Measurements from ENCODE around the gene ALG6. TPM values are rescaled to one million over a fixed set of nuclear protein-coding genes. Genes with fewer than 3 reads are reported as not detected.
A peak's percentile ranks its signal among the peaks of the same experiment; 100 is the strongest.
"Not testable (repeated sequence)": the region's sequence is repeated elsewhere in the genome, so short reads cannot be mapped to it uniquely, and the experiment has no call there.

Gene ALG6
- total and polyA plus RNA-seq, 5 donors from 2014 or later: 20.0 to 26.7 (median 21.2) TPM

GRCh38 chr1:63454269-63454668 lies 86.8 kb downstream of the ALG6 start:
- no peaks in the 10 kb centered on the region for H3K9me3 ChIP-seq (ENCODE audit: control insufficient read depth in 2 of 2, low read length in 2 of 2)
- no peaks in the 10 kb centered on the region for H3K4me1 ChIP-seq (ENCODE audit: control insufficient read depth, insufficient read depth, low read length, poor library complexity, severe bottlenecking)

GRCh38 chr1:63458750-63459149 lies 91.3 kb downstream of the ALG6 start:
- no peak overlapping the region for H3K4me3 Mint-ChIP-seq
- Histone ChIP-seq H3K27me3 (ENCODE audit: control insufficient read depth, insufficient read depth, low read length) (no peaks in the 10 kb centered on the region), H3K9me3 (ENCODE audit: control insufficient read depth in 2 of 2, low read length in 2 of 2) (peaks cover 4 to 10% of the 10 kb centered on the region in 2 experiments), H3K4me1 (ENCODE audit: control insufficient read depth, insufficient read depth, low read length, poor library complexity, severe bottlenecking) (no peaks in the 10 kb centered on the region), H3K27ac (ENCODE audit: insufficient read depth, low read length, poor library complexity, severe bottlenecking) (no peak overlapping the region), H3K4me3 (ENCODE audit: low read depth, low read length) (no peak overlapping the region), H3K36me3 (ENCODE audit: control insufficient read depth, insufficient read depth, low read length) (no peaks in the 10 kb centered on the region)
- no peaks in the 10 kb centered on the region for H3K27me3 Mint-ChIP-seq
- H3K4me1 Mint-ChIP-seq: peaks cover 3 to 4% (median 4%) of the 10 kb centered on the region in 4 donors
- H3K36me3 Mint-ChIP-seq: peaks cover 21% of the 10 kb centered on the region
- DNase-seq (no peak), ATAC-seq (ENCODE audit: low read depth in 2 of 2) (no peak)
- H3K9me3 Mint-ChIP-seq: peaks cover 0 to 13% (median 0%) of the 10 kb centered on the region in 7 donors
- no peak overlapping the region for H3K27ac Mint-ChIP-seq

More at GRCh38 chr1:63454269-63454668, 86.8 kb downstream of the ALG6 start:
- Histone ChIP-seq H3K27me3 (ENCODE audit: control insufficient read depth, insufficient read depth, low read length) (no peaks in the 10 kb centered on the region), H3K27ac (ENCODE audit: insufficient read depth, low read length, poor library complexity, severe bottlenecking) (no peak overlapping the region), H3K4me3 (ENCODE audit: low read depth, low read length) (no peak overlapping the region), H3K36me3 (ENCODE audit: control insufficient read depth, insufficient read depth, low read length) (no peaks in the 10 kb centered on the region)
- H3K27me3 Mint-ChIP-seq: no peaks in the 10 kb centered on the region
- H3K9me3 Mint-ChIP-seq: peaks cover 0 to 1% (median 0%) of the 10 kb centered on the region in 7 donors
- peaks cover 10% of the 10 kb centered on the region for H3K36me3 Mint-ChIP-seq
- no peaks in the 10 kb centered on the region for H3K4me1 Mint-ChIP-seq
- no peak overlapping the region for H3K4me3 Mint-ChIP-seq
- H3K27ac Mint-ChIP-seq: no peak overlapping the region
- ATAC-seq (ENCODE audit: low read depth in 2 of 2) (no peak), DNase-seq (peak in 1 of 3 donors; percentile 8)

- Histone ChIP-seq H3K36me3 (ENCODE audit: control insufficient read depth, insufficient read depth, low read length) (no peaks in the 10 kb centered on the region), H3K27ac (ENCODE audit: insufficient read depth, low read length, poor library complexity, severe bottlenecking) (no peak overlapping the region), H3K9me3 (ENCODE audit: control insufficient read depth in 2 of 2, low read length in 2 of 2) (peaks cover 4 to 10% of the 10 kb centered on the region in 2 experiments), H3K4me3 (ENCODE audit: low read depth, low read length) (no peak overlapping the region), H3K27me3 (ENCODE audit: control insufficient read depth, insufficient read depth, low read length) (no peaks in the 10 kb centered on the region), H3K4me1 (ENCODE audit: control insufficient read depth, insufficient read depth, low read length, poor library complexity, severe bottlenecking) (no peaks in the 10 kb centered on the region)
- no peaks in the 10 kb centered on the region for H3K27me3 Mint-ChIP-seq
- H3K27ac Mint-ChIP-seq: no peak overlapping the region
- ATAC-seq (ENCODE audit: low read depth in 2 of 2): no peak
- no peak for DNase-seq
- H3K4me1 Mint-ChIP-seq: peaks cover 3 to 9% (median 4%) of the 10 kb centered on the region in 4 donors
- no peak overlapping the region for H3K4me3 Mint-ChIP-seq
- peaks cover 21% of the 10 kb centered on the region for H3K36me3 Mint-ChIP-seq
- peaks cover 0 to 13% (median 1%) of the 10 kb centered on the region in 7 donors for H3K9me3 Mint-ChIP-seq
These were observed 94.3 kb downstream of the ALG6 start for GRCh38 chr1:63461661-63462230.

- ATAC-seq (ENCODE audit: low read depth in 2 of 2): peak in 1 of 2 donors; percentile 31
- peaks cover 17% of the 10 kb centered on the region for H3K36me3 Mint-ChIP-seq
- Histone ChIP-seq H3K4me3 (ENCODE audit: low read depth, low read length) (no peak overlapping the region), H3K36me3 (ENCODE audit: control insufficient read depth, insufficient read depth, low read length) (no peaks in the 10 kb centered on the region), H3K9me3 (ENCODE audit: control insufficient read depth in 2 of 2, low read length in 2 of 2) (peaks cover 4 to 10% of the 10 kb centered on the region in 2 experiments), H3K27me3 (ENCODE audit: control insufficient read depth, insufficient read depth, low read length) (no peaks in the 10 kb centered on the region), H3K4me1 (ENCODE audit: control insufficient read depth, insufficient read depth, low read length, poor library complexity, severe bottlenecking) (no peaks in the 10 kb centered on the region), H3K27ac (ENCODE audit: insufficient read depth, low read length, poor library complexity, severe bottlenecking) (no peak overlapping the region)
- no peaks in the 10 kb centered on the region for H3K27me3 Mint-ChIP-seq
- no peak overlapping the region for H3K4me3 Mint-ChIP-seq
- H3K27ac Mint-ChIP-seq: no peak overlapping the region
- peak in 1 of 3 donors; percentile 14 for DNase-seq
- peaks cover 0 to 13% (median 1%) of the 10 kb centered on the region in 7 donors for H3K9me3 Mint-ChIP-seq
- peaks cover 3 to 9% (median 4%) of the 10 kb centered on the region in 4 donors for H3K4me1 Mint-ChIP-seq
These were observed 95.8 kb downstream of the ALG6 start for GRCh38 chr1:63463248-63463647.

- ATAC-seq (ENCODE audit: low read depth in 2 of 2): no peak
- peaks cover 3 to 9% (median 4%) of the 10 kb centered on the region in 4 donors for H3K4me1 Mint-ChIP-seq
- peaks cover 20% of the 10 kb centered on the region for H3K36me3 Mint-ChIP-seq
- H3K9me3 Mint-ChIP-seq: peaks cover 0 to 15% (median 3%) of the 10 kb centered on the region in 7 donors
- H3K4me3 Mint-ChIP-seq: no peak overlapping the region
- no peak overlapping the region for H3K27ac ChIP-seq (ENCODE audit: insufficient read depth, low read length, poor library complexity, severe bottlenecking)
- H3K9me3 ChIP-seq (ENCODE audit: control insufficient read depth in 2 of 2, low read length in 2 of 2): peaks cover 4 to 10% of the 10 kb centered on the region in 2 experiments
- no peak overlapping the region for H3K27ac Mint-ChIP-seq
- no peaks in the 10 kb centered on the region for H3K36me3 ChIP-seq (ENCODE audit: control insufficient read depth, insufficient read depth, low read length)
- H3K4me3 ChIP-seq (ENCODE audit: low read depth, low read length): no peak overlapping the region
- no peaks in the 10 kb centered on the region for H3K27me3 ChIP-seq (ENCODE audit: control insufficient read depth, insufficient read depth, low read length)
- no peaks in the 10 kb centered on the region for H3K27me3 Mint-ChIP-seq
- DNase-seq: no peak
- H3K4me1 ChIP-seq (ENCODE audit: control insufficient read depth, insufficient read depth, low read length, poor library complexity, severe bottlenecking): no peaks in the 10 kb centered on the region
These were observed 98.8 kb downstream of the ALG6 start for GRCh38 chr1:63466181-63466580.

- Histone ChIP-seq H3K4me1 (ENCODE audit: control insufficient read depth, insufficient read depth, low read length, poor library complexity, severe bottlenecking) (no peaks in the 10 kb centered on the region), H3K27ac (ENCODE audit: insufficient read depth, low read length, poor library complexity, severe bottlenecking) (no peak overlapping the region), H3K4me3 (ENCODE audit: low read depth, low read length) (no peak overlapping the region), H3K27me3 (ENCODE audit: control insufficient read depth, insufficient read depth, low read length) (no peaks in the 10 kb centered on the region), H3K36me3 (ENCODE audit: control insufficient read depth, insufficient read depth, low read length) (no peaks in the 10 kb centered on the region), H3K9me3 (ENCODE audit: control insufficient read depth in 2 of 2, low read length in 2 of 2) (peaks cover 4 to 6% of the 10 kb centered on the region in 2 experiments)
- Mint-ChIP-seq H3K9me3 (peaks cover 0 to 12% (median 3%) of the 10 kb centered on the region in 7 donors), H3K27me3 (no peaks in the 10 kb centered on the region), H3K4me1 (peaks cover 3 to 9% (median 5%) of the 10 kb centered on the region in 4 donors), H3K36me3 (peaks cover 19% of the 10 kb centered on the region), H3K27ac (no peak overlapping the region), H3K4me3 (no peak overlapping the region)
- ATAC-seq (ENCODE audit: low read depth in 2 of 2): no peak
- no peak for DNase-seq
These were observed 99.3 kb downstream of the ALG6 start for GRCh38 chr1:63466759-63467158.

- not testable (repeated sequence) for DNase-seq; H3K4me1 ChIP-seq (ENCODE audit: control insufficient read depth, insufficient read depth, low read length, poor library complexity, severe bottlenecking); H3K4me3 Mint-ChIP-seq; H3K27ac Mint-ChIP-seq; H3K36me3 ChIP-seq (ENCODE audit: control insufficient read depth, insufficient read depth, low read length); H3K4me3 ChIP-seq (ENCODE audit: low read depth, low read length); ATAC-seq (ENCODE audit: low read depth in 2 of 2); H3K9me3 ChIP-seq (ENCODE audit: control insufficient read depth in 2 of 2, low read length in 2 of 2); H3K4me1 Mint-ChIP-seq; H3K27me3 ChIP-seq (ENCODE audit: control insufficient read depth, insufficient read depth, low read length); H3K27me3 Mint-ChIP-seq; H3K9me3 Mint-ChIP-seq; H3K27ac ChIP-seq (ENCODE audit: insufficient read depth, low read length, poor library complexity, severe bottlenecking); H3K36me3 Mint-ChIP-seq
These were observed 101.3 kb downstream of the ALG6 start for GRCh38 chr1:63468683-63469082.

- Histone ChIP-seq H3K36me3 (ENCODE audit: control insufficient read depth, insufficient read depth, low read length) (no peaks in the 10 kb centered on the region), H3K27me3 (ENCODE audit: control insufficient read depth, insufficient read depth, low read length) (no peaks in the 10 kb centered on the region), H3K27ac (ENCODE audit: insufficient read depth, low read length, poor library complexity, severe bottlenecking) (no peak overlapping the region), H3K4me1 (ENCODE audit: control insufficient read depth, insufficient read depth, low read length, poor library complexity, severe bottlenecking) (no peaks in the 10 kb centered on the region), H3K9me3 (ENCODE audit: control insufficient read depth in 2 of 2, low read length in 2 of 2) (no peaks in the 10 kb centered on the region), H3K4me3 (ENCODE audit: low read depth, low read length) (no peak overlapping the region)
- no peak for ATAC-seq (ENCODE audit: low read depth in 2 of 2)
- H3K27ac Mint-ChIP-seq: no peak overlapping the region
- H3K4me3 Mint-ChIP-seq: no peak overlapping the region
- DNase-seq: no peak
- peaks cover 8% of the 10 kb centered on the region for H3K36me3 Mint-ChIP-seq
- H3K27me3 Mint-ChIP-seq: no peaks in the 10 kb centered on the region
- H3K9me3 Mint-ChIP-seq: peaks cover 0 to 2% (median 0%) of the 10 kb centered on the region in 7 donors
- H3K4me1 Mint-ChIP-seq: peaks cover 0 to 10% (median under 1%) of the 10 kb centered on the region in 4 donors
These were observed 108.3 kb downstream of the ALG6 start for GRCh38 chr1:63475761-63476160.
